Neural crest cell (in vitro differentiated cells): Measurements from ENCODE around the gene TMEM95. TPM values are rescaled to one million over a fixed set of nuclear protein-coding genes. Genes with fewer than 3 reads are reported as not detected.
A peak's percentile ranks its signal among the peaks of the same experiment; 100 is the strongest.

Experiments
- DNase-seq: peaks from one replicate; pipeline ENCODE4 v3.0.0; 2021; ENCODE audit warnings: low read depth, mixed read lengths, low spot score
- H3K27ac Mint-ChIP-seq: one replicate; pipeline ENCODE4 v1.8.0; 2021; ENCODE audit warnings: mild to moderate bottlenecking, mixed read lengths; ENCODE audit not compliant: unreplicated experiment
- H3K27me3 Mint-ChIP-seq: 2 replicates; pipeline ENCODE4 v1.8.0; 2021; ENCODE audit warnings: low read depth, mild to moderate bottlenecking, mixed read lengths
- H3K36me3 Mint-ChIP-seq: 2 replicates; pipeline ENCODE4 v1.8.0; 2021; ENCODE audit warnings: low read depth, mild to moderate bottlenecking, mixed read lengths
- H3K4me1 Mint-ChIP-seq: 2 replicates; pipeline ENCODE4 v1.8.0; 2021; ENCODE audit warnings: mixed read lengths
- H3K4me3 Mint-ChIP-seq: one replicate; pipeline ENCODE4 v1.8.0; 2021; ENCODE audit warnings: mild to moderate bottlenecking, mixed read lengths
- H3K9me3 Mint-ChIP-seq: 2 replicates; pipeline ENCODE4 v1.8.0; 2021; ENCODE audit warnings: mixed read lengths
- CTCF ChIP-seq: fragments of 200-600 bp; sonication (generic); conservative IDR thresholded peaks from 2 replicates; pipeline ENCODE4 v1.5.0; 2021; ENCODE audit warnings: antibody characterized with exemption, mild to moderate bottlenecking
- total RNA-seq: library from RNA; stranded (reverse); gene quantifications from 2 replicates; pipeline ENCODE4 v1.2.1, GENCODE V29; 2021

Gene TMEM95
- total RNA-seq, 1 donor from 2014 or later, result not detected

GRCh38 chr17:7311110-7311705 is 43.7 kb upstream of the TMEM95 start:
- no peaks in the 10 kb centered on the region for H3K9me3 Mint-ChIP-seq
- TF ChIP-seq CTCF, result no peak
- peaks cover 32% of the 10 kb centered on the region for H3K36me3 Mint-ChIP-seq
- H3K4me3 Mint-ChIP-seq, result peak overlapping the region; percentile 99
- H3K27ac Mint-ChIP-seq, result no peak overlapping the region
- peaks cover 63% of the 10 kb centered on the region for H3K4me1 Mint-ChIP-seq
- H3K27me3 Mint-ChIP-seq, result peaks cover 10% of the 10 kb centered on the region
- DNase-seq, result no peak

DNA sequence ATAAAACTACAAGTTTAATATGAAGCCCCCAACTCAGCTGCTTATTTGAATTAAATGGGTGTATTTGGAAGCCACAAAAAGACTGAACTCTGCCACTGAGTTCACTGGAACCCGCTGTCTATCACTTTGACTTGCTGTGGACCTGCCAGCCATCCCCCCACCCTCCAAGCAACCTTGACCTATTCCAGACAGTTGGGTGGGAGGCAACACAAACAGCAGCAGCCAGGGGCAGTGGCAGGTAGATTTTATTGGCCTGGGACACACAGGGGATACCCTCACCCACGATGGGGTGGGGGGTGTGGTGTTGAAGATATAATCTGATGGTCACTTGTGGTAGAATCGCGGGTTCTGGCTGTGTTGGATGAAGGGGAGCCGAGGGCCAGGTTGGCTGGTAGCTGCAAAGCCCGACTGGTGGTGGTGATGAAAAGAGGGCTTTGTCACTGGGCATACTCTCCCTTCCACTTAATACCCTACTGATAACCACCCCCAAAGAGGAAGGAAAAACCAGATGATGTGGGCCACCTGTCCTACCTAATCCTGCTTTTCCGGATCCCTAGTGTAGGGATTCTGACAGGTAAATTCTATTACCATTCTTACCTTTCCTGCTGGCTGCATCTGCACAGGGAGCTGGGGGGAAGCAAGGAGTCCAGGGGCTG is 42.4 kb upstream of the TMEM95 start:
- Mint-ChIP-seq H3K4me1 (peaks cover 57% of the 10 kb centered on the region), H3K4me3 (peak overlapping the region; percentile 99), H3K27ac (peak overlapping the region; percentile 86), H3K9me3 (no peaks in the 10 kb centered on the region), H3K27me3 (peaks cover 13% of the 10 kb centered on the region), H3K36me3 (peaks cover 32% of the 10 kb centered on the region)
- TF ChIP-seq CTCF, result no peak
- no peak for DNase-seq

DNA sequence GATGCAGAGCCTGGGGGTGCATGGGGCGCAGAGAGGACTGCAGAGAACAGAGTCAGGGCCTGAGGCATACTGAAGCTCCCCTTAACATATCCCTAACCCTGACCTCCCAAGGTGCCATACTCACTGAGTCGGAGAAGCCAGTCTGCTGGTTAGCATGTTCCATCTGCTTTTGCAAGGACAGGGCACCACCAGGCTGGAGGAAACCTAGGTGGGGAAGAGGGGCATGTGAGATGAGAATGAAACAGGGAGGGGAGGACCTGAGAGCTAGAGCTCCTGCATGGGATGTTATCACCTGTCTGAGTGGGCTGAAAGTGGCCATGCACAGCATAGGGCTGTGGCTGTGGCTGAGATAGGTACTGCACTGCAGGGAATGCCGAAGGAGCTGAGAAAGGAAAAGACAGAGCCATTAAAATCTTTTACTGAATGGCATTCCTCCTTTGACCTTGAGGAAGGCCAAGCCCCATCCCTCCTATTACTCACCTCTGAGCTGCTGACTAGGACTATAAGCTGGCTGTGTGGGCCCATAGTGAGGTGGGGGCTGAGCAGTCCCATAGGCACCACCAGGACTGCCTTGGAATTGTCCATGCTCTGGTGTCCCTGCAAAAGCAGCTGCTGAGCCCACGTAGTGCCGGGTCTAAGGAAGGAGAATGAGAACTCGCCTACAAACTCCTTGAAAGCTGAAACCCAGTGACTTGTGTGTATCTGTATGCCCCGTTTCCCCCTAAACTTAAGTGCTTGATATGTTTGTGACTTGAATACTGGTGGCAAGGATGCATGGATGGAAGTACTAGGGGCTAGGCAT is 41.7 kb upstream of the TMEM95 start:
- peaks cover 32% of the 10 kb centered on the region for H3K36me3 Mint-ChIP-seq
- peaks cover 13% of the 10 kb centered on the region for H3K27me3 Mint-ChIP-seq
- TF ChIP-seq CTCF, result peak; percentile 49
- no peak for DNase-seq
- H3K4me1 Mint-ChIP-seq, result peaks cover 57% of the 10 kb centered on the region
- peak overlapping the region; percentile 86 for H3K27ac Mint-ChIP-seq
- H3K9me3 Mint-ChIP-seq, result no peaks in the 10 kb centered on the region
- H3K4me3 Mint-ChIP-seq, result peak overlapping the region; percentile 99

GRCh38 chr17:7313890-7314718 is 40.9 kb upstream of the TMEM95 start:
- peak overlapping the region; percentile 32 for H3K27ac Mint-ChIP-seq

More at GRCh38 chr17:7313890-7314718, 40.9 kb upstream of the TMEM95 start:
- Mint-ChIP-seq H3K4me3 (peak overlapping the region; percentile 99), H3K27me3 (peaks cover 9% of the 10 kb centered on the region), H3K9me3 (no peaks in the 10 kb centered on the region), H3K4me1 (peaks cover 51% of the 10 kb centered on the region), H3K36me3 (peaks cover 29% of the 10 kb centered on the region)
- no peak for DNase-seq
- no peak for TF ChIP-seq CTCF
